HG03139 (cell line): Measurements from ENCODE around the gene DNAJB2.
"Not testable (repeated sequence)": the region's sequence is repeated elsewhere in the genome, so short reads cannot be mapped to it uniquely, and the experiment has no call there.

Experiments
- ATAC-seq: cut with Tn5 transposase; IDR thresholded peaks from one replicate; pipeline ENCODE4 v1.9.1; 2021; ENCODE audit not compliant: unreplicated experiment

DNAJB2 gene

GRCh38 chr2:219254590-219255201 is 24.5 kb upstream of the DNAJB2 start:
- no peak for ATAC-seq

DNA sequence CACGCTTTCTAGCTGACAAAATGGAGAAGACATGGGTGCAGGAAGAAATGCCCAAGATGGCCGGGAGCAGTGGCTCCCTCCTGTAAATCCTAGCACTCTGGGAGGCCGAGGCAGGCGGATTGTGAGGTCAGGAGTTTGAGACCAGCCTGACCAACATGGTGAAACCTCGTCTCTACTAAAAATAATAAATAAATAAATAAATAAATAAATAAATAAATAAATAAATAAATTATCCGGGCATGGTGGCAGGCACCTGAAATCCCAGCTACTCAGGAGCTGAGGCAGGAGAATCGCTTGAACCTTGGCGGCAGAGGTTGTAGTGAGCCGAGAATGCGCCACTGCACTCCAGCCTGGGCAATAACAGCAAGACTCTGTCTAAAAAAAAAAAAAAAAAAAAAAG is 20.2 kb upstream of the DNAJB2 start:
- ATAC-seq = not testable (repeated sequence)

DNA sequence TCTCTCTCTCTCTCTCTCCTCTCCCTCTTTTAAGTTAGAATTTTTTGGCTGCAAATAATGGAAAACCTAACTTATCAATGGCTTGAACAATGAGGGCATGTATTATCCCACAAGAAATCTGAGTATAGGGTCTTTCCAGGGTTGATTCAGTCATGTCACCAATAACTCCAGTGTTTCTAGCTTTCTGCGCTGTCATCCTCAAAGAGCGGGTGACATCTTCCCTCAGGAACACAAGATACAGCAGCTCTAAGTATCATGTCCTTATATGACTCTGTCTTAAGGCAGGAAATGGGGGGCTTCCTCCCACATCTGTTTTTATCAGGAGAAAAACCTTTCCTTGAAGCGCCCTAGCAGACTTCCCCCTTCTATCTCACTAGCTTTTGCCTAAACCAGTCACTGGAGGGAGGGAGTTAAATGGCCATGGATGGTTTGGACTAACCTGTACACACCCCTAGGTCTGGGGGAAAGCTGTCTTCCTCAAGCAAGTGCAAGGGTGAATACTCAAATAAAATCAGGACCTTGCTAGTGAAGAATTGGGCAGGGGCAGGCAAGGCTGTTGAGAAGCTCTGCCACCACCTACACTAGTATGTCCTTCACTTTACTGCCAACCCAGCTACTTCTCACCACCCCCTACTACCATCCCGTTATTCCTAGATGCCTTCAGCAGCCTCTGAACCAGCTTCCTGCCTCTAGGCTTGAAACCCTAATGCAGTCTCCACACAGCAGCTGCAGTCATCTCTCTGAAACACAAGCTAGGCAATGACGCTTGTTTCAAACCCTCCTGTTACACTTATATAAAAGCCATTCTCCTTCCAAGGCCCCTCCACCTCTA is 17.9 kb upstream of the DNAJB2 start:
- ATAC-seq = no peak

DNA sequence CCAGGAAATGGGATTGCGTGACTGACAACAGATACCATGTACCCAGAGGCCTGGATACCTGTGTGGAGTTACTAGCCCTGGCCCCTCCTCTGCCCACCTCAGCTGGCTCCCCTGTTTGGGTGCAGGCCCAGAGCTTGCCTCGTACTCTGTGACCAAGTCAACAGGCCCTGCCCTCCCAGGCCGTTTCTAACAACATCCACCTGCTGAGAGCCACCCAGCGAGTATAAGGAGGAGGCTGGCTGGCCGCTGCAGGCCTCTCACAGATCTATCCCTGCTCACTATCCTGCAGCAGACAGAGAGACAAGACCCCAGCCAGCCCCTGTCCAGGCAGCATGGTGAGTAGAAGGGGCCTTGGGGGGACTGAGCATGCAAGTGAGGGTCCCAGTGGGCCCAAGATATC is 12.9 kb upstream of the DNAJB2 start:
- no peak for ATAC-seq

DNA sequence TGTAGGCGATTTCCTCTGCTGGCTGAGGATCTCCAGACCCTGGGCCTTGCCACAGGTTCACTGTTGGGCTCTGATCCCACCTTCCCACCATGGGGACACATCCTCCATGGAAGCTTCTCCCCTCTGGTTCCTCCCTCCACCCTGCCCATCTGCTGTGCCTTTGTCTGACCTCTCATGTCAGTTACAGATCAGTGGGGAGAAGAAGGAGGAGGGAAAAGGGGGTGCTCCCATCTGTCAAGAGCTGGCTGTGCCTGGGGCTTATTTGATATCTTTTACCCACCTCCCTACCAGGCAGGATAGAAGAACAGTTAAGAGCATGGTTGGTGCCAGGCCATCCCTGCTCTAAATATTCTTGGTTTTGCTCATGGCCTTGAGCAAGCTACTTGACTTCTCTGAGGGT is 12.3 kb upstream of the DNAJB2 start:
- no peak for ATAC-seq

DNA sequence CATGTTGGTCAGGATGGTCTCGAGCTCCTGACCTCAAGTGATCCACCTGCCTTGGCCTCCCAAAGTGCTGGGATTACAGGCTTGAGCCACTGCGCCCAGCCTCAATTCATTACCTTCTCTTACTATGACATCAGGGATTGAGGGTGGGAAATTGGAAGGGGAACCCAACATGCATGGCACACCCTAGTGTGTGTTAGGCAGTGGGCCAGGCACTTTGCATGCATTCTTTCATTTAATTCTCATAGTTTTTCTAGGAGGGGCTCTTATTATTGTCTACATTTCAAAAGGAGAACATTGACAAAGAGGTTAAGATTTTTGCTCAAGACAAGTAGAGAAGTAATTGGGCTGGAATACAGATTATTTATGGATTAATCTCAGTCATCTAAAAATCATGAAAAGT is 10.9 kb upstream of the DNAJB2 start:
- no peak for ATAC-seq

- ATAC-seq = no peak
Measured at GRCh38 chr2:219269362-219270054, 9.7 kb upstream of the DNAJB2 start.

DNA sequence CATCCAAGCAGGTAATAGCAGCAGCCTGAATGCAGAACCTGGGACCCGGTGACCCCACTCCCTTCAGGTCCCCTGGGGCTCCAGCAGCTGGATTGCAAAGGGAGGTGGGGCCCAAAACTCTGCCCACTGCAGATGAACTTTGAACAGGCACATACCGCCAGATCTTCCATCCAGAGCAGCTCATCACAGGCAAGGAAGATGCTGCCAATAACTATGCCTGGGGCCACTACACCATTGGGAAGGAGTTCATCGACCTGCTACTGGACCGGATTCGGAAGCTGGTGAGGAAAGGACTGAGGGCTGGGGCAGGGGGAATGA is 9.2 kb upstream of the DNAJB2 start:
- ATAC-seq = no peak

GRCh38 chr2:219271021-219271420 is 8.1 kb upstream of the DNAJB2 start:
- ATAC-seq = no peak

DNA sequence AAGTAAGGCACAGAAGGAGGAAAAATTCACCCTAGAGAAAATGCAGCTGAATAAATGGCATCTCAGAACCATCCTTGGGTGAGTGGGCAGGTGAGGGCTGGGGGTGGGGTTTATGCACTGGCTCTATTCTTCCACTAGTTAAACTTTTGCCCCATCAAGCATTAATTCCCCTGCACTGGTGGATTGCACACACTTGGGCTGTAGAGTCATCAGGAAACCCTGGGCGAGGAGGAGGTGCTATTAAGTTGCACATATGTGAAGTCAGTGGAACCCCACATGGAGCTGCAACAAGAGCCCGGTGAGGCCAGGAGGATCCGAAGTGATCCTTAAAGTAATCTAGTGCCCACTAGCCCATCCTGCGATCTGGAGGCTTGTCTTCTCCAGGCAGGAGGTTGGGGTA is 6.8 kb upstream of the DNAJB2 start:
- no peak for ATAC-seq

DNA sequence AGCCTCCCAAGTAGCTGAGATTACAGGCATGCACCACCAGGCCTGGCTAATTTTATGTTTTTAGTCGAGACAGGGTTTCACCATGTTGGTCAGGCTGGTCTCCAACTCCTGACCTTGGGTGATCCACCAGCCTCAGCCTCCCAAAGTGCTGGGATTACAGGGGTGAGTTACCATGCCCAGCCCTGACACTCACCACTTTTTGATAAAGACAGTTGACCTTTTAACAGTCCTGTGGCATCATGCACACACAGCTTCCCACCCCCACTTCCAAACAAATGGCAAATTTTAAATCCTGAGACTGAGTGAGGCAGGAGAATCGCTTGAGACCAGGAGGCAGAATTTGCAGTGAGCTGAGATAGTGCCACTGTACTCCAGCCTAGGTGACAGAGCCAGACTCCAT is 6.2 kb upstream of the DNAJB2 start:
- no peak for ATAC-seq

- ATAC-seq = no peak
Measured at GRCh38 chr2:219273937-219274336, 5.2 kb upstream of the DNAJB2 start.

- ATAC-seq = no peak
Measured at GRCh38 chr2:219274361-219274921, 4.7 kb upstream of the DNAJB2 start.

GRCh38 chr2:219277703-219278654 is 1.2 kb upstream of the DNAJB2 start:
- no peak for ATAC-seq

DNA sequence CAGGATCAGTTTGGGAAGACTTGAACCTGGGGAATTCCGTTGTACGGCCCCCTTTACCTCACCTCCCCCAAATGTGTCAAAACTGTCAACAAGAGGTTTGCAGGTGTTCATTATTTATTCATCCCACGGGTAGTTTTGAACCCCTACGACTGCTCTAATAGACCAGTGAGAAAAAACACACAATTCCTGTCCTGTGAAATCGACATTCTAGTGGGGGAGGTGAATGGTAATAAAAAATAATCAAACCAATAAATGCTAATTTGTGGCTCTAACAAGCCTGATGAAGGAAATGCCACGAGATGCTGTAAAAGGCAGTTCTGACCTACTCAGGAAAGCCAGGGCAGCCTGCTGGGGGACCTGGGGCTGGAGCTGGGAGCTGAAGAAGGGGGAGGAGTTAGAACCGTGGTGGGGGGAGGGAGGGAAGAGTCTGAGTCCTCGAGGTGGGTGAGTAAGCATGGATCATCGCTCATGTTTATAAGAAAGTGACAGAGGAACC is 463 bp upstream of the DNAJB2 start:
- no peak for ATAC-seq

GRCh38 chr2:219279916-219280516 is 850 bp downstream of the DNAJB2 start:
- no peak for ATAC-seq

DNA sequence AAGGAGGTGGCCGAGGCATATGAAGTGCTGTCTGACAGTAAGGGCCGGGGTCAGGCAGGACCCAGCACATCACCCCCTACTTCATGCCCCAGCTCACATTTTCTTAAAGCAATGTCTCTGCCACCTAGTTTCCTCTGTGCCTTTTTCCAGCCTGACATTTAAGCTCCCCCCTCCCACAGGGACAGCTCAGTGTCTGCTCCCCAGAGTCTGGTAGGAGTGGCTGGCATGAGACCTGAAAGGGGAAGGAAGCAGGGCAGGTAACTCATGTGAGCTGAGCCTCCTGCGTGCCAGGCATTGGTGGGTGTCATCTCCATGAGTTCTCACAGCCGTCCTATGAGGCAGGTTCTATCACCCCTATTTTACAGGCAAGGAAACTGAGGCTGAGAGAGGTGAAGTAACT is 1.5 kb downstream of the DNAJB2 start:
- ATAC-seq = no peak

GRCh38 chr2:219281588-219281987 is 2.4 kb downstream of the DNAJB2 start:
- ATAC-seq = no peak

GRCh38 chr2:219282375-219282774 is 3.2 kb downstream of the DNAJB2 start:
- no peak for ATAC-seq

DNA sequence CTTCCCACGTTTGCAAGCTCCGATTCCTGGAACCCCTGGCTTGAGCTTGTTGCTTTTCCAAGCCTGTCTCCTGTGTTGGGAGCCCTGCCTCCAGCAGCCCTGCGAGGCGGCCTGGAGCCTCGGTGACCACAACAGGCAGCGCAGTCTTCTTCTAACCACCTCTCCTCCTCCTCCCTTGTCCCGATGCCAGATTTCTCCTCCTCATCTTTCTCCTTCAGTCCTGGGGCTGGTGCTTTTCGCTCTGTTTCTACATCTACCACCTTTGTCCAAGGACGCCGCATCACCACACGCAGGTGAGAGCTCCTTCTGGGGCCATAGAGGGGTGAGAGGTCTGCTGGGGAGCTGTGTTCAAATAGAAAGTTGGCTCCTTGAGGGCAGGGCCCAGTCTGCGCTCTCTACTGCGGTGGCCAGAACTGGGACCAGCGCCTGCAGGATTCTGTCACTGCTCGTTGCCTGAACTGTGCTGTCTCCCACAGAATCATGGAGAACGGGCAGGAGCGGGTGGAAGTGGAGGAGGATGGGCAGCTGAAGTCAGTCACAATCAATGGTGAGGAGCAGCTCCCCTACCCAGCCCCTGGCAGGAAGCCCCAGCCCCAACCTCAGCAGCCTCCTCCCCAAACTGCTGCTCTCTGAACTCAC is 3.9 kb downstream of the DNAJB2 start:
- no peak for ATAC-seq
